ENCODE measurements around the gene RASGEF1B.

RASGEF1B gene

DNA sequence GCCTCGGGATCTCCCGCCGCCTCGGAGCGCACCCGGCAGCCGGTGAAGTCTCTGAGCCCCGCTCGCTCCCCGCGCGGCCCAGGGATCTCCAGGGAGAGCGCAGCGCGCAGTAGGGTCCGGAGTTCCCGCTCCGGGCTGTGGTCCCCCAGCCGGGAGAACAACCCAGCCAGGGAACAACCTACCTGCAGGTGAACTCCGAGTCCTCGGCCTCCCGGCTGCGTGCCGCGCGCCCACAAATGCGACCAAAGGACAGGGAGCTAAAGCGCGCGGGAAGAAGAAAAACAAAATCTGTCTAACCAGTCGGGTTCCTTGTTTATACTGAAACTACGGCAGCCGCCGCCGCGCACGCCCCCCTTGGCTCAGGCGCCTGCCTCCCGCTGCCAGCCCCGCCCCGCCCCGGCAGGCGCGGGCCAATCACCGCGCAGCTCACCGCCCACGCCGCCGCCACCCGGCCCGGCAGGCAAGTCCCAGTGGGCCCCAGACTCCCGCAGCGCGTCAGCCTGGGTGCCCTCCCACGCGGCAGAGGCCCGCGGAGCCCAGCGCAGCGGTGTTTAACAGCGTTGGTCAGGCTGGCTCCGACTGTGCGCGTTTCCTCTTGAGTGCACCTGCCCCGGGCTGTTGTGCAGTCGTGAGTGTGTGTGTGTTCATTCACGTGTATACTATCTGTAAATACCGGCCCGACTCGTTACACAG is at the start of gene RASGEF1B:
Gene RASGEF1B (minus strand): TSS at position 320 of the 693 bp plus-strand sequence. CDS start 12,399 bp downstream, outside the sequence.
- peak; percentile 94 for DNase-seq

DNA sequence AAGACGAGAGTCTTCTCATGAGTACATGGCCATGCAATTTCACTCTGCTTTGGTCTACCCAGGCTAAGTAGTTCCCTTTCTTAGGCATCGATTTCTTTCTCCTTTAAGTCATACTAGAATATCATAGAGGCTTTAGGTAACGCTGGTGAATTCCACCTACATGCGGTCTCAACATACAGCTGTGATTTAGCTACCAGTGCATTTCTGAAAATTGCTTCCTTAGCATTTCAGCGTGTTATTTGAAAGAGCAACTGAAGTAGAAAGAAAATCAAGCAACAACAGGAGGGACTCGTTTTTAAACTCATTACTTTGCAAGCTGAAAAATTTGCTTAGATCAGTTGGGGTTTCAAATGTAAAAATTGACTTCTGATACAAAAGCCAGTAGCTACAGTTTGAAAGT is 48.1 kb upstream of the RASGEF1B start:
- no peak for DNase-seq

DNA sequence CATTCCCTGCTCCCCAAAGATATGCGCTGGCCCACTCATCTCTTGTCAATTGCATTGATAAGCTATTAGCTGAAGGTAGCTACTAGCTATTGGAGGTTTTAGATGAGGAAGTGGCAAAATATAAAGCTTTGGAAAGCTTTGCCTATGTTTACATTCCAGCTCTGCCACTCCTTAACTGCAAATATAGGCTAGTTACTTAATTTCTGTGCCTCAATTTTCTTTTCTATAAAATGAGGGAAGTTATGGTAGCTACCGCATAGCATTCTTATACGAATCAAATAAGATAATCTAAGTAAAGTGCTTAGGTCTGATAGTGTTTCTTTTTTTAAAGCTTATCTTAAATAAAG is 47.7 kb upstream of the RASGEF1B start:
- DNase-seq = no peak

DNA sequence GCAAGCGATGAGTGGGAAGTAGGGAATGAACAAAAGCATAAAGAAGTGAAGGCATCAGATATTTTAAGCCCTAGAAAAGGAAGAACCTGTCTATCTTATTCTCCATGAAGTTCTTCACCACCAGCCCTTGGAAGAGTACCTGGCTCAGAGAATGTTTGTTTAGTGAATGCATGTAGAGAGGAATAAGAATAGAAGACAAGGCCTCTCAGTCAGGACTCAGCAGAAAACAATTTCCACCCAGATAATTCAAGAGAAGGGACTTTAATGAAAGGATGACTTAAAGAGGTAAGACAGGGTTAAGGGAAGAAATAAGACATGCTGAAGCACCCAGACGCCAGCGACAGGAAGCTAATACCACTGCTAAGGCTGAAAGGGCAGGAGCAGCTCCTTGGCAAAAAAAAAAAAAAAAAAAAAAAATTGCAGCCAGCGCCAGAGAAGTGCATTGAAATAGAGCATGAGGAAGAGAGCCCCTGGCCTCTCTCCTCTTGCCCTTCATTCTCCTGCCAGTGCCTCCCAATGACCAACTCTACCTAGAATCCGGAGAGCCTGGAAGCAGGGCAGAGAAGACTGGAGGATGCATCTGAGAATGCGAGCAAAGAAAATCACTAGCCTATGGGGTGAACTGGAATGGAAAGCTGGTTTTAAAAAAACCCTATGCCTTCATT is 47.2 kb upstream of the RASGEF1B start:
- no peak for DNase-seq

DNA sequence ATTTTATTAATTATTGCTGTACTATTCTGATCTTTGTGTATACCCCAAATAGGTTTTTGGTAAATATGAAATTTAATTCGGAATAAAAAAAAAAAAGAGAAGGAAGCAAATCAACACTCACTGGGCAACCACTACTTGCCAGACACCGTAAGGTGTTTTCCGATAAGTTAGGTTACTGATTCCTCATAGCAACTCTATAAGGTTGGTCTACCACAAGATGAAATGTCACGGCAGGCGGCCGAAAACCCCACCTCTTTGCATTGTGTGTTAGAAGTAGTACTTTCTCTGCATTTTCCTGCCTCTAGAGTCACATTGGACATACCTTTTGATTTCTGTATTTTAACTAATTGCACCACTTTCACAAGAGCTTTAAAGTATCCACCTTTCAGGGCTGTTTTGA is 44.5 kb upstream of the RASGEF1B start:
- no peak for DNase-seq

DNA sequence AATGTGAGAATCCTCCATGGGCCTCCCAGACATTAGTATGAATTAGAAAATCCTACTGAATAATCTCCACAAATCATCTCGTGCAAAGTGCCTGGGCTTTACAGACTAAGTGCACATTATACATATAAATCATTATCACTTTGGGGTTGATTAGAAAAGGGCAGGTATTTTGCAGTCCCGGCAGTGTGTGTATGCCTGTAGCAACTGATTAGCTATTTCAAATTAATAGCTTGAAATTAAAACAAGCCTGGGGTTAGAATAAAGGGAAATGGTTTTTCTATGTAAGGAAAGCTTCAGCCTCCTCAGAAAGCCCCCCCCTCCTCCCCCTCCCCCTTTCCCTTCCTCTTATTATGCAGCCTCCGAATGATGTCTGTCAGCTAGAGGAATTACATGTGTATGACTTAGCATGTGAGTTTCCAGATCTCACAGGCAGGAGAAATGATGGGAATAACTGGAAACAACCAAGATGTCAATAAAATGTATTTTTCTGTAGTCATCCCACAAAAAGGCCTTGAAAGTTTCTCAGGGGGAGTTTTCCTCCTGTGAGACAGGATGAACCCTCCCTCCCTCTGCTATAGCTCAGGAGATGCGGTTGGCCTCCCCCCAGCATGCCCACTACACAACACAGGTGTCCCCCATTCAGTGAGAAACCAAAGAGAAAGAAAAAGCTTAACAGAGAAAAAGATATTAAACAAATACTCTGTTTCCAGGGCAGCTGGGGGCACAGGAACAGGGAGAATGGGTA is 41.2 kb upstream of the RASGEF1B start:
- no peak for DNase-seq

DNA sequence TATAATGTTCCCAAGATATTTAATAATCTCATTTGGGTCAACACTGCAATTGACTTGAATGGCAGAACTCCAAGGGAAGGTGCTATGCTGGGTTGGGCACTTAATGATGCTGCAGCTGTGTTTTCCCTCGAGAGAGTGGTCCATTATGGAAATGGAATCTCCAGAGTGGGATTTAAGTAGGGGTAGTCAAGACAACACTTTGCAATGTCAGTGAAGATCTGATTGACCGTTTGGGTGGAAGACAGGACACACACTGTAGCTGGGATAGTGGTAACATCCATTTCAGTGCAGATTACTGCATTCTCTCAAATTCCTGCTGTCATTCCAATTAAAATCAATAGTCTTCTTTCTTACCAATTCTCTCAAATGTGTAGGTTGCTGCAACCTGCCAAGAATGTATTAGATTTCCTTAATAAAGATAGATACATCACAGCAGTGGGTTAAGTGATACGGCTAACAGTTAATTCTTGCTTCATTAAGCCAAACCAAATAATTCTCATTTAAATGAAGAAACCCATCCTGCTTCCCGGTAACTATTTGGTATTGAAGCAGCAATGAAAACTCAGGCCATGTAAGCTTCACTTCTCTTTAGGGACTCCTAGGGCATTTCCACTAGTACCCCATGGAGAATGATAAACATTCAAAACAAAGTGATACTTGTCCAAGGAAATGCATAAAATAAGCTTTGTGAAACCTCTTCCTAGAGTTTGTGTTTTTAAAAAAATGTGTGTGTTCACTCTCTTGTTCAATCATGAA is 40.5 kb upstream of the RASGEF1B start:
- no peak for DNase-seq

DNA sequence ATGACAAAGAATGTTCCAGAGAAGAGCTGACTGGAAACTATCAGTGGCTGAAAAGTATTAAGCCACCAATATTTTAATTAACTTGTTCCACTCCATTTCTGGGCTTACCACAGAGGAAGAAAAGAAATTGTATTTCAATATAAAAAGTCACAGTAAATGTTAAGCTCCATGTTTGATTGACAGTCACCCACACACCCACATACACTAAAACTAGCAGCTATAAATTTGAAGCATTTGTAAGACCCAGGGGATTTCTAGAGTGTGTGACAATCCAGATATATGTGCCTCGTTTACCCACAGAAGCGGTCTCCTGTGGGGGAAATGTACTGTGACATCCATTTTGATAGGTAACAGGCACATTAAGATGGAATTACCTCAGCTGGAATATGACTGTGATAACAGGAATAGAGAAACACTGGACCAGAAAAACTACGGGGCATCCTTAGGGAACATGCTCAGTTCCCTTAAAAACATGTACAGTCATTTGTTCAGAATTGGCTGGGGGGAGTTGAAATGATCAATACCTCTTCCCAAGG is 39.0 kb upstream of the RASGEF1B start:
- no peak for DNase-seq

DNA sequence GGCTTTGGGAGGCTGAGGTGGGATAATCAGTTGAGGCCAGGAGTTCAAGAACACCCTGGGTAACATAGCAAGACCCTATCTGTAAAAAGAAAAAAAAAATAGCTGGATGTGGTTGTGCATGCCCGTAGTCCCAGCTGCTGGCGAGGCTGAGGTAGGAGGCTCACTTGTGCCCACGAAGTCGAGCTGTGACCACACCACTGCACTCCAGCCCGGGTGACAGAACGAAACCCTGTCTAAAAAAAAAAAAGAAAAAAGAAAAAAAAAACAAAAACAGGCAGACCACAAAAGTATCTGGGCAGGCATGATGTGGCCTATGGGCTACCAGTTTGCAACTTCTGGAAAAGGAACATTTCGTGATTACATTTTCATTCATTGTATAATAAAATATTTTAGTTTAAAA is 38.1 kb upstream of the RASGEF1B start:
- DNase-seq = no peak

DNA sequence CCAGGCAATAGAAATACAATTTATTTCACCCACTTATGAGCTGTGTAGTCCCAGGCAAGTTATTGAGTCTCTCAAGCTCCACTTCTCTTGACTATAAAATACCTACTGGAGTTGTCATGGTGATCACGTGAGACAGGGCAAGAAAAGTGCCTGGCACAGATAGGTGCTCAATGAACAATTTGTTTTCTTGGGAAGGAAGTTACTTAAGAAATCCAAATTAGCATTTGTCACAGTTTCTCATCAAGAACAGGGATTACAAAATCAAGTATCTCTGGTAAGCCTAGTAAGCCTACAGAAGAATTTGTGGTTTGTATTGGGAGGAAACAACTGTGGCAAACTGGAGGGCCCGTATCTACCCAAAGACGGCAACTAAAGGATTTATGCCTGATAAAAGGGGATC is 37.5 kb upstream of the RASGEF1B start:
- DNase-seq = no peak

DNA sequence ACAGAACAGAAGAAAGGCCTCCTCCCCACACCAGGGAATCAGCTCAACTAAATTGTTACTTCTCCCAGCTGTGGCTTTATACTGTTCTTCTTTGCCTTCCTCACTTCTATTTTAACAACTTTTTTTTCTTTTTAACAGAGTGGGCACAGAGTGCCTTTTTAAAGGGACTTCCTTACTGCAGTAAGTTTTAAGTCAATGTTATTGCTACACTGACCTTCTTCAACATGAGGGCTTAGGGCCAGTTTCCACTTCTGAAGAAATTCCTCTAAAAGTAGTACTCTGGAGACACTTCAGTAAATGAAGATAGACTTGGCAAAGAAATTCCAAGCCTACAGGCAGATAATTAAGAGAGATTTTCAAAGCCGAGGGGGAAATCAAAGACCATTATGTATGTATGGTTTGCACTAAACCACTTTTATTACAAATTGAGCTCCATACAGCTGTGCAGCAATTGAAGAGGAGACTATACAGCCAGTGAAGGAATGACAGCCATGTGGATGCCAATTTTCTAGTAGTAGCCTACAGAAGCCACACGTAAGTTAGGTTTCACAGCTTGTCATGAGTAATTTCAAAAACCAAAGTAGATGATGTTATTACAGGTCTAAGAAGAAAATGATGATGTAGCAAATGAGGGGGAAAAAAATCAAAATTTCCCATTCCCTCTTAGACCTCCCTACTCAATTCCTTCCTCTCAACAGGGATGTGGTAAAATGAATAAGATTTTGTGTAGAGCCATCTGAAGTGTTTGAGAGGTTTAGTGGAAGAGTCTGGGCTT is 36.9 kb upstream of the RASGEF1B start:
- no peak for DNase-seq

DNA sequence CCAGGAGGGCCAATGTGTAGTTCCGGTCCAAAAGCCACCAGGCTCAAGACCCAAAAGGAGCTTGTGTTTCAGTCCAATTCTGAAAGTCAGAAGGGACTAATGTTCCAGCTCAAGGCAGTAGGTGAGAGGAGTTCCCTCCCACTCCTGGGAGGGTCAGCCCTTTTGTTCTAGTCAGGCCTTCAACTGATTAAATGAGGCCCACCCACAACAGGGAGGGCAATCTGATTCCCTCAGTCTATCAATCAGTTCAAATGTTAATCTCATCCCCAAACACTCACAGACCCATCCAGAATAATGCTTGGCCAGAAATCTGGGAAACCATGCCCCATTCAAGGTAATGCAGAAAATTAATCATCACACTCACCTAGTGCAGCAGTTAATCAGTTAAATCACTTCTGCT is 35.8 kb upstream of the RASGEF1B start:
- no peak for DNase-seq

DNA sequence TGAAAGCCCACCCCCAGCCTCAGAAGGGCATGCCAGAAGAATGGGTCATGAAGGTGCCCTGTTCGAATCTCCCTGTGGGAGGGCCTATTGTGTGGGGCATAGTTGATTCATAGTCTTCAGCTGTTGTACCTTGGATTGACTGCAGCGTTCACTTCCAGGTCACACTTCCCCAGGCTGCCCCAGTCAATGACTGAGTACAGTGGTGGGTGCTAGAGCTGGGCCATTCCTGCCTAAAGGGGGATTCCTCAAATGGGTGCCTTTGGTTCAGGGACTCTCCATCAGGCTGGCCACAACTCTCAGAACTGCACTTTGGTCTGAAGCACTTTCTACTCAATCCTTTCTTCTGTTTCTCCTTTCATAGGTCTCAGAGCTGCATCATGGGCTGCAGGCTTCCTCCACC is 35.0 kb upstream of the RASGEF1B start:
- DNase-seq = no peak

DNA sequence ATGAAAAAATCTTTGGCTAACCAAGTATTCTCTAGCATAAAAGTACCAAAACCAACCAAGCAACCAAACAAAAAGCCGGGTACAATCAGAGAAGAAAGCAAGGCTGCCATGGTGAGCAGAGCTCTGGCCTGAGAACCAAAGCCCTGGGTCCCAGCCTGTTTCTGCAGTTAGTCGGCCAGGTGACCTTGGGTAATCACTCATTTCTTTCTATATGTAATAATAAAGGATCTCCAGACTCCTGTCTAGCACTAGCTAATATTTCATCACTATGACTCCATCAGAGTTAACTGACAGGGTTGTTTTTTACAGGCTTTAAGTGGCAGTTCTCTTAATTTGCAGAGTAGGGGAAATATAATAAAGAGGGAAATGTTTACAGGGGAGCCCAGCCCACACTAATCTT is 34.0 kb upstream of the RASGEF1B start:
- no peak for DNase-seq

DNA sequence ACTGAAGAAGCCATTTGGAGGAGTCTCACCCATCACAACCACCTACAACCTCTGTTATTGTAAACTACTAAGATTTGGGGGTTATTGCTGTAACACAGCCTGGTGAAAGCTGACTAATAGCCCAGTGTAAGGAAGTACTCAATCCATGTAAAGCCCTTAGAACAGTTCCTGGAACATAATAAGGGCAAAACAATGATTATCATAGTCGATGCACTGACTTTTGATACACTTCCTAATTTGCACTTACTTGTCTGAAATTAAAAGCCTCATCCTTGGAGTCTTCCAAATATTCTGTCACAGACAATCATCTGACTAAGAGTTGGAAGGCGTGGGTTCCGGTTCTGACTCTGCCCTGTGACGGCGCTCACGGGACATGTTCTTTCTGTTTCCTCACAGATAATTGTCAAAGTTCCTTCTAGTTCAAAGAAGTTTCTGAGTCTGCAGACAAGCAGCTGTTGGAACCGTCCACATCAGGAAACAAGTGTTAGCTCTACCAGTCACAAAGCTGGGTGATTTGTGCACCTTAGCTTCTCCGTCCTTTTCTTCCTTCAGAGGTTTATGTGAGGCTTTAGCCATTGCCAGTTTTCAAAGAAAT is 33.4 kb upstream of the RASGEF1B start:
- DNase-seq = peak; percentile 53

DNA sequence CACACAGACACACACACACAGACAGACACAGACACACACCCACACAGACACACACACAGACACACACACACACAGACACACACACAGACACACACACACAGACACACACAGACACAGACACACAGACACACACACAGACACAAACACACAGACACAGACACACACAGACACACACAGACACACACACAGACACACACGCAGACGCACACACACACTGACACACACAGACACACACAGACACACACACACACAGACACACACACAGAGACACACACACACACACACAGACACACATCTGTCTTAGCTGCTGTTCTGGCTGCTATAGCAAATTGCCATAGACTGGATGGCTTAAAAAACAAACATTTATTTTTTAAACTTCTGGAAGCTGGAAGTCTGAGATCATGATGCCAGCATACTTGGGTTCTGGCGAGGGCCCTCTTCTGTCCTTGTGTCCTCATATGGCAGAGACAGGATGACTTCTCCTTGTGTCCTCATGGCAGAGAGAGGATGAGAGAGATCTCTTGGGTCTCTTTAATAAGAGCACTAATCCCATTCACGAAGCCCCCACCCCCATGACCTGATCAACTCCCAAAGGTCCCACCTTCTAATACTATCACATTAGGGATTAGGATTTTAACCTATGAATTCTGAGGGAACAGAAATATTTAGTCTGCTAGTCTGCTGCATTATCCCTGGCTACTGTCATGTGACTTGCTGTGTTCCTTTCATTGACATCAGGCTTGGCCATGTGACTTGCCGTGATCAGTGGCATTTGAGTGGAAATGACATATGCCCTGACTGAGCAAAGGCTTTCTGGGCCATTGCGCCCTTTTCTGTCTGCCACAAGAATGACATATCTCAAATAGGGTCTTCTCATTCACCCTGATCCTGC is 32.7 kb upstream of the RASGEF1B start:
- no peak for DNase-seq

DNA sequence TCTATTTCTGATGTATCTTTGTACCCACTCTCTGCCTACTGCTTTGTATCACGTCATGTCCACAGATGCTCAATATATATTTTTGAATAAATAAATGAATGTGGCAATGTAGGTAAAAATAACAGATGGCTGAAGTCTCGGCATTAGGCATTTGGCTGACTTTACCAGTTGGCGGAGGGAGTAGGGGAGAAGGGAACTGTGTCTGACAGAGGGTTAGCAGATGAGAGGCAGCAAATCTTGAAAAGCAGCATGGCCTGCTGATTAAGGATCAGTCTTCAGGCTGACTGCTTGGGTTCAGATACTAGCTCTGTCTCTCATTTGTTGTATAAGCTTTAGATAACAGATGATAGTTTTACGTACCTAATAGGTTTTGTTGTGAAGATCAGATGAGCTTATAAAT is 31.9 kb upstream of the RASGEF1B start:
- no peak for DNase-seq

DNA sequence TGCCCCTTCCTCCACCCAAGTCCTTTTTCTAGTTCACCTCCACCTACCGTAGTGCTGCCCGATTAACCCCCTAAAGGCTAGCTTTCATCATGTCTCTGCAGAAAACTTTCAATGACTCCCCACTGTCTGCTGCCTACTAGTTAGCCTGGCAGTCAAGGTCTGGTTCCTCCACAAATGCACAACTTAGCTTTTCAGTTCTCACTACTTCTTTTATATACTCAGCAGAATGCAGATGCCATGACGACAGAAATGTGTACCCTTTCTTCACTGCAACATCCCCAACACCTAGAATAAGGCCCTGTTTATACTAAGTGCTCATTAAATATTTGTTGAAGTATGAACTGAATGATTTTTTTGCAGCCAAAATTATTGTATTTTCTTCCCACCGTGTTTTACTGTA is 30.9 kb upstream of the RASGEF1B start:
- no peak for DNase-seq

DNA sequence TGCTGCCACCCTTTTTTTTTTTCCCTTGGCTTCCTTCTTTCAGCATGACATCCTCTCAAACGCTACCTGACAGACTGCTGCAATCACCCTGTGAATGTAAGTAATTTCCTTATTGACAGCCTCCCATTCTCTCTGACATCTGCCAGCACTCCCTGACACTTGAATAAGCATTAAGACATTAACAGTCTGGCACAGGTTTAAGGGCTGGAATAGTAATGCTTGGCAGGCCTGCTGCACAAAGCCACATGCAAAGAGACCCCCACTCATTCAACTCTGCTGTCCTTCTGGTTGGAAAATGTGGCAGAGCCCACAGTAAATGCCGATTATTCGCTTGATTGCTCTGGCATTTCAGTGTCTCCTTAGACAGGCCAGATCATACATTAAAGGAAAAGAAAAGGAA is 28.1 kb upstream of the RASGEF1B start:
- no peak for DNase-seq

DNA sequence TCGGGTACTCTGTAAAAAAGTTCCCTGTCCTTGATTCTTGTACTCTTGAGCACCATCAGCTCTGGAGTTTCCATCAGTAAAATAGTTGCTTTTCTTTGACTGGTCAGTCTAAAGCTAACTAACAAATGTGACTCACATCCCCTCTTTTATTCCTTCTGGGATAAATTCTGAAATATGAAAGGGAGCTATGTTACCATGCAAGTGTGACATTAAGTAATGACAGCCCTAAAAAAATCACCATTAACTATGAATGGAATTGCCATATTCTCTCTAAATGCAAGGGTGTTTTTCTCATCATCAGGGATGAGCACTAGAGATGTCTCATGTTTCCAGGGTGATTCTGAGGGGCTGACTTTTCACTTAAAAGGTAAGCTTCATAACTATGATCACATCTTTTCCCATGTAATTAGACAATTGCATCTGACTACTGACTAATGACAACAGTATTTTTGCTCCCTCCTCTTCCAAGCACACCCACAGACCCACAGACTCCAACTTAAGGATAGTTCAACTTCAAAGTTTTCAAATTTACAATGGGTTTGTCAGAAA is 26.9 kb upstream of the RASGEF1B start:
- DNase-seq = no peak

DNA sequence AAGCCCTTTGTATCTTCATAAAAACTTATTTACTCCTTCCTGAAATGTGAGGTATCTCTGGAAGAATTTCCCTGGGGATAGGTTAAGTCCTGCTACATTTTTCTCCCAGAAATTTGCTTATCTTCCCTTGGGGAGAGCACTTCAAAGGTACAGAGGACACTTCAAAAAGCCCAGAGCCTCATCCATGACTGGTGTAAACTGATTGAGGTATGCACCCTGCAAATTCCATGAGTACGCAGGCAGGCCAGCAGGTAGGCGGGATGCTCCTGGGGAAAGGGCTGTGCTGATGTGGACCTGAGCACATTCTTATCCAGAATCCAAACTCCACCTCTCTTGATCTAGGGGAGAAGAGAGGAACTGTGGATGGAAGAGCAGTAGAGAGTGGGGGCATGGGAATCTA is 26.3 kb upstream of the RASGEF1B start:
- DNase-seq = no peak

Data from activated CD4-positive, alpha-beta T cell treated with anti-CD3 and anti-CD28 coated beads for 1 hour (primary cell).